Activated naive CD4-positive, alpha-beta T cell treated with anti-CD3 and anti-CD28 coated beads, Interleukin-2, amount 10 ng/mL, durations not matched to agents 7 days and 5 days (primary cell): ENCODE results near the gene SPPL2B.
"Not testable (repeated sequence)": the region's sequence is repeated elsewhere in the genome, so short reads cannot be mapped to it uniquely, and the experiment has no call there.

Experiments
- CTCF ChIA-PET: fragments of 350-600 bp; sonication (Branson Sonifier 250); formaldehyde crosslinking; loops from one replicate; lab custom pipeline; 2021; ENCODE audit warnings: antibody characterized with exemption; lab: Charles Lee
- DNase-seq: peaks from one replicate; pipeline ENCODE4 v3.0.0-alpha.2; 2020
- H3K27ac Mint-ChIP-seq: one replicate; pipeline ENCODE4 v1.8.0; 2021; ENCODE audit warnings: mild to moderate bottlenecking, moderate library complexity, mixed read lengths
- H3K27me3 Mint-ChIP-seq: one replicate; pipeline ENCODE4 v1.8.0; 2021; ENCODE audit warnings: mild to moderate bottlenecking, mixed read lengths
- H3K36me3 Mint-ChIP-seq: one replicate; pipeline ENCODE4 v1.8.0; 2021; ENCODE audit warnings: mixed read lengths
- H3K4me1 Mint-ChIP-seq: one replicate; pipeline ENCODE4 v1.8.0; 2021; ENCODE audit warnings: mixed read lengths
- H3K4me3 Mint-ChIP-seq: one replicate; pipeline ENCODE4 v1.8.0; 2021; ENCODE audit warnings: mild to moderate bottlenecking, moderate library complexity, mixed read lengths
- H3K9me3 Mint-ChIP-seq: one replicate; pipeline ENCODE4 v1.8.0; 2021; ENCODE audit warnings: mixed read lengths

SPPL2B gene

GRCh38 chr19:2328401-2329148 is at the start of gene SPPL2B, which contains the start of gene LSM7:
TSS of gene SPPL2B (plus strand) at chr19:2328684. CDS start at chr19:2328710, 26 bp downstream.
TSS of gene LSM7 (minus strand) at chr19:2328586. CDS start at chr19:2328566, 20 bp downstream.
- Mint-ChIP-seq H3K9me3 (no peaks in the 10 kb centered on the region), H3K27me3 (no peaks in the 10 kb centered on the region), H3K4me1 (peaks cover 73% of the 10 kb centered on the region), H3K27ac (peak within 1 kb of the TSS; percentile 99), H3K36me3 (peaks cover 35% of the 10 kb centered on the region), H3K4me3 (peak within 1 kb of the TSS; percentile 97)
- CTCF ChIA-PET: interaction anchor here (1.2 kb wide), 1 partner anchor 63 kb away, joined by 3 read pairs; no protein-coding TSS in a partner anchor
- peak; percentile 93 for DNase-seq

GRCh38 chr19:2280633-2281264 is 47.7 kb upstream of the SPPL2B start:
- Mint-ChIP-seq H3K27me3 (peaks cover 25% of the 10 kb centered on the region), H3K27ac (no peak overlapping the region), H3K36me3 (peaks cover 2% of the 10 kb centered on the region), H3K4me1 (peaks cover 18% of the 10 kb centered on the region), H3K9me3 (no peaks in the 10 kb centered on the region), H3K4me3 (no peak overlapping the region)
- CTCF ChIA-PET: no interaction called here
- DNase-seq: no peak

- H3K27ac Mint-ChIP-seq: peak overlapping the region; percentile 49
- peaks cover 29% of the 10 kb centered on the region for H3K27me3 Mint-ChIP-seq
- H3K4me3 Mint-ChIP-seq: peak overlapping the region; percentile 46
- H3K9me3 Mint-ChIP-seq, DNase-seq, H3K36me3 Mint-ChIP-seq, CTCF ChIA-PET: not testable (repeated sequence)
- peaks cover 18% of the 10 kb centered on the region for H3K4me1 Mint-ChIP-seq
Measured at GRCh38 chr19:2281265-2282061, 47.0 kb upstream of the SPPL2B start.

- Mint-ChIP-seq H3K27ac (peak within 1 kb of the TSS; percentile 49), H3K9me3 (no peaks in the 10 kb centered on the region), H3K27me3 (peaks cover 33% of the 10 kb centered on the region), H3K4me1 (peaks cover 17% of the 10 kb centered on the region), H3K36me3 (peaks cover 1% of the 10 kb centered on the region), H3K4me3 (peak within 1 kb of the TSS; percentile 46)
- CTCF ChIA-PET: no interaction called here
- DNase-seq: peak; percentile 70
Measured at GRCh38 chr19:2282062-2282861, 46.2 kb upstream of the SPPL2B start, which contains the start of gene PEAK3. TSS of gene PEAK3 (minus strand) at chr19:2282175. CDS start at chr19:2280931, 1,244 bp downstream.

GRCh38 chr19:2282862-2283237 is 45.6 kb upstream of the SPPL2B start:
- CTCF ChIA-PET: interaction anchor here (0.9 kb wide), 1 partner anchor 8 kb away, joined by 3 read pairs; no protein-coding TSS in a partner anchor
- Mint-ChIP-seq H3K36me3 (no peaks in the 10 kb centered on the region), H3K9me3 (no peaks in the 10 kb centered on the region), H3K4me1 (peaks cover 16% of the 10 kb centered on the region), H3K4me3 (no peak overlapping the region), H3K27ac (no peak overlapping the region), H3K27me3 (peaks cover 38% of the 10 kb centered on the region)
- no peak for DNase-seq

- no peak overlapping the region for H3K27ac Mint-ChIP-seq
- CTCF ChIA-PET: interaction anchor here (0.6 to 0.9 kb wide), 2 partner anchors 9 to 342 kb away, joined by 3 read pairs; no protein-coding TSS in a partner anchor
Measured at GRCh38 chr19:2283835-2284507, 44.5 kb upstream of the SPPL2B start.

GRCh38 chr19:2286402-2287140 is 41.9 kb upstream of the SPPL2B start:
- Mint-ChIP-seq H3K4me1 (peaks cover 39% of the 10 kb centered on the region), H3K36me3 (peaks cover 7% of the 10 kb centered on the region), H3K4me3 (no peak overlapping the region), H3K27ac (no peak overlapping the region), H3K9me3 (no peaks in the 10 kb centered on the region), H3K27me3 (peaks cover 59% of the 10 kb centered on the region)
- CTCF ChIA-PET: interaction anchor here (1.5 to 1.7 kb wide), 2 partner anchors 12 to 30 kb away, joined by 3 to 6 read pairs; no protein-coding TSS in a partner anchor
- no peak for DNase-seq

More at GRCh38 chr19:2283835-2284507, 44.5 kb upstream of the SPPL2B start:
- no peak for DNase-seq
- H3K4me1 Mint-ChIP-seq: peaks cover 25% of the 10 kb centered on the region
- H3K9me3 Mint-ChIP-seq: no peaks in the 10 kb centered on the region
- peaks cover 49% of the 10 kb centered on the region for H3K27me3 Mint-ChIP-seq
- H3K4me3 Mint-ChIP-seq: no peak overlapping the region
- peaks cover 1% of the 10 kb centered on the region for H3K36me3 Mint-ChIP-seq

GRCh38 chr19:2287585-2288337 is 40.7 kb upstream of the SPPL2B start:
- Mint-ChIP-seq H3K9me3 (no peaks in the 10 kb centered on the region), H3K27ac (peak overlapping the region; percentile 58), H3K36me3 (peaks cover 13% of the 10 kb centered on the region), H3K4me3 (no peak overlapping the region), H3K4me1 (peaks cover 36% of the 10 kb centered on the region), H3K27me3 (peaks cover 47% of the 10 kb centered on the region)
- no peak for DNase-seq
- CTCF ChIA-PET: interaction anchor here (1.3 to 1.8 kb wide), 5 partner anchors 13 to 105 kb away, joined by 3 to 6 read pairs (median 4); partner anchors contain the start of gene PLEKHJ1

- peak overlapping the region; percentile 92 for H3K4me3 Mint-ChIP-seq
- H3K27ac Mint-ChIP-seq: peak overlapping the region; percentile 99
- no peaks in the 10 kb centered on the region for H3K9me3 Mint-ChIP-seq
- peaks cover 41% of the 10 kb centered on the region for H3K27me3 Mint-ChIP-seq
- H3K36me3 Mint-ChIP-seq: peaks cover 16% of the 10 kb centered on the region
- H3K4me1 Mint-ChIP-seq: peaks cover 35% of the 10 kb centered on the region
- DNase-seq: no peak
- CTCF ChIA-PET: interaction anchor here (1.3 to 1.8 kb wide), 4 partner anchors 14 to 105 kb away, joined by 4 to 6 read pairs (median 4); partner anchors contain the start of gene PLEKHJ1
Measured at GRCh38 chr19:2288338-2288817, 40.1 kb upstream of the SPPL2B start.

GRCh38 chr19:2288818-2289713 is 39.4 kb upstream of the SPPL2B start:
- Mint-ChIP-seq H3K9me3 (no peaks in the 10 kb centered on the region), H3K27me3 (peaks cover 40% of the 10 kb centered on the region), H3K36me3 (peaks cover 19% of the 10 kb centered on the region), H3K27ac (peak overlapping the region; percentile 99), H3K4me1 (peaks cover 39% of the 10 kb centered on the region), H3K4me3 (peak overlapping the region; percentile 92)
- CTCF ChIA-PET: interaction anchor here (1.3 to 1.8 kb wide), 4 partner anchors 27 to 104 kb away, joined by 3 to 4 read pairs (median 4); partner anchors contain the start of gene PLEKHJ1
- DNase-seq: no peak
